ENCODE measurements around the gene CFAP46. TPM values are rescaled to one million over a fixed set of nuclear protein-coding genes. Genes with fewer than 3 reads are reported as not detected.

CFAP46 gene
- total RNA-seq, 2 experiments from 2014 or later, result 0.34 TPM; not detected in 1

- H3K36me3 Mint-ChIP-seq (ENCODE audit: low read depth), result no peaks in the 10 kb centered on the region
- H3K27me3 Mint-ChIP-seq, result peaks cover 16% of the 10 kb centered on the region
- H3K9me3 Mint-ChIP-seq, result no peaks in the 10 kb centered on the region
- ChIA-PET POLR2A (interaction anchor here (0.5 kb wide), 1 partner anchor 502 kb away, joined by 3 read pairs; the partner anchor contains the start of gene SCART1), CTCF (no interaction called here)
- no peak for TF ChIP-seq CTCF (IDR thresholded peaks at IDR 0.05)
- no peak overlapping the region for H3K27ac Mint-ChIP-seq
- no peak overlapping the region for H3K4me3 Mint-ChIP-seq
- intact Hi-C loops (cut with micrococcal nuclease), result no loop called here
- ATAC-seq (no peak), DNase-seq (no peak)
- H3K4me1 Mint-ChIP-seq (ENCODE audit: low read depth), result no peaks in the 10 kb centered on the region
Observed at GRCh38 chr10:132951926-132952325, 9.6 kb upstream of the CFAP46 start.

- no peak for TF ChIP-seq CTCF (IDR thresholded peaks at IDR 0.05)
- ChIA-PET POLR2A (no interaction called here), CTCF (no interaction called here)
- H3K9me3 Mint-ChIP-seq, result no peaks in the 10 kb centered on the region
- no peaks in the 10 kb centered on the region for H3K4me1 Mint-ChIP-seq (ENCODE audit: low read depth)
- H3K4me3 Mint-ChIP-seq, result no peak overlapping the region
- ATAC-seq (no peak), DNase-seq (no peak)
- H3K27ac Mint-ChIP-seq, result no peak overlapping the region
- no peaks in the 10 kb centered on the region for H3K36me3 Mint-ChIP-seq (ENCODE audit: low read depth)
- peaks cover 32% of the 10 kb centered on the region for H3K27me3 Mint-ChIP-seq
- intact Hi-C loops (cut with micrococcal nuclease), result no loop called here
Observed at GRCh38 chr10:132948351-132948750, 6.0 kb upstream of the CFAP46 start.

- ChIA-PET CTCF (no interaction called here), POLR2A (no interaction called here)
- H3K27ac Mint-ChIP-seq, result no peak overlapping the region
- no peaks in the 10 kb centered on the region for H3K36me3 Mint-ChIP-seq (ENCODE audit: low read depth)
- no peak for TF ChIP-seq CTCF (IDR thresholded peaks at IDR 0.05)
- peaks cover under 1% of the 10 kb centered on the region for H3K4me1 Mint-ChIP-seq (ENCODE audit: low read depth)
- H3K9me3 Mint-ChIP-seq, result no peaks in the 10 kb centered on the region
- intact Hi-C loops (cut with micrococcal nuclease), result no loop called here
- ATAC-seq (no peak), DNase-seq (no peak)
- H3K4me3 Mint-ChIP-seq, result no peak overlapping the region
- H3K27me3 Mint-ChIP-seq, result peaks cover 31% of the 10 kb centered on the region
Observed at GRCh38 chr10:132947843-132948242, 5.5 kb upstream of the CFAP46 start.

GRCh38 chr10:132946806-132947546 lies 4.6 kb upstream of the CFAP46 start:
- no peak overlapping the region for H3K27ac Mint-ChIP-seq
- CTCF ChIA-PET, result no interaction called here

More at GRCh38 chr10:132946806-132947546, 4.6 kb upstream of the CFAP46 start:
- POLR2A ChIA-PET, result no interaction called here
- TF ChIP-seq CTCF (IDR thresholded peaks at IDR 0.05), result no peak
- H3K36me3 Mint-ChIP-seq (ENCODE audit: low read depth), result no peaks in the 10 kb centered on the region
- H3K27me3 Mint-ChIP-seq, result peaks cover 32% of the 10 kb centered on the region
- no peaks in the 10 kb centered on the region for H3K9me3 Mint-ChIP-seq
- no peak overlapping the region for H3K4me3 Mint-ChIP-seq
- intact Hi-C loops (cut with micrococcal nuclease), result no loop called here
- ATAC-seq, result no peak
- H3K4me1 Mint-ChIP-seq (ENCODE audit: low read depth), result peaks cover 3% of the 10 kb centered on the region
- DNase-seq, result no peak

All from activated CD8-positive, alpha-beta T cell treated with anti-CD3 and anti-CD28 coated beads for 36 hours (primary cell).